Smooth muscle cell (in vitro differentiated cells): ENCODE results near the gene PDE7B. TPM values are rescaled to one million over a fixed set of nuclear protein-coding genes. Genes with fewer than 3 reads are reported as not detected.

Experiments
- DNase-seq: peaks from one replicate; lab custom pipeline; 2025; ENCODE audit not compliant: unreplicated experiment; lab: John Stamatoyannopoulos, UW
- H2AFZ ChIP-seq: fragments of 200-600 bp; sonication (generic); 2 replicates; pipeline ENCODE4 v1.6.0; 2016; ENCODE audit warnings: antibody characterized with exemption, low read depth, mild to moderate bottlenecking
- H3F3A ChIP-seq: fragments of 200-600 bp; sonication (generic); 2 replicates; pipeline ENCODE4 v1.6.0; 2017; ENCODE audit warnings: antibody characterized with exemption, low read depth
- H3K27ac ChIP-seq: fragments of 200-600 bp; sonication (generic); 2 replicates; pipeline ENCODE4 v1.5.1; 2016; ENCODE audit warnings: low read depth, mild to moderate bottlenecking
- H3K27me3 ChIP-seq: fragments of 200-600 bp; sonication (generic); 2 replicates; pipeline ENCODE4 v1.6.1; 2016; ENCODE audit warnings: low read depth, mild to moderate bottlenecking
- H3K36me3 ChIP-seq: fragments of 200-600 bp; sonication (generic); 2 replicates; pipeline ENCODE4 v1.5.1; 2016; ENCODE audit warnings: low read depth
- H3K4me1 ChIP-seq: fragments of 200-600 bp; sonication (generic); 2 replicates; pipeline ENCODE4 v1.5.1; 2016; ENCODE audit warnings: low read depth
- H3K4me2 ChIP-seq: fragments of 200-600 bp; sonication (generic); 2 replicates; pipeline ENCODE4 v1.6.0; 2016; ENCODE audit warnings: mild to moderate bottlenecking
- H3K4me3 ChIP-seq: fragments of 200-600 bp; sonication (generic); 2 replicates; pipeline ENCODE4 v1.5.1; 2016; ENCODE audit warnings: mild to moderate bottlenecking
- H3K79me2 ChIP-seq: fragments of 200-600 bp; sonication (generic); 2 replicates; pipeline ENCODE4 v1.6.0; 2016; ENCODE audit warnings: low read depth, mild to moderate bottlenecking
- H3K9ac ChIP-seq: fragments of 200-600 bp; sonication (generic); 2 replicates; pipeline ENCODE4 v1.6.0; 2016; ENCODE audit warnings: low read depth
- H3K9me3 ChIP-seq: fragments of 200-600 bp; sonication (generic); replicated peaks from 2 replicates; pipeline ENCODE4 v1.5.1; 2016; ENCODE audit warnings: low read depth
- H4K20me1 ChIP-seq: fragments of 200-600 bp; sonication (generic); 2 replicates; pipeline ENCODE4 v1.6.0; 2016; ENCODE audit warnings: low read depth
- WGBS: methylation state at CpG from one replicate; pipeline ENCODE4 v1.1.7; 2016; ENCODE audit warnings: low lambda C conversion rate; 5-methylcytosine and 5-hydroxymethylcytosine counted together
- polyA plus RNA-seq: library from polyadenylated mRNA; unstranded; fragments of >200 nt; fragmentation: Nextera tagmentation; extraction: Ambion mirVana; gene quantifications from 2 replicates; pipeline ENCODE4 v1.2.1, GENCODE V29; 2016
- total RNA-seq: library from RNA; depleted of rRNA; stranded (reverse); fragments of >200 nt; gene quantifications from 2 replicates; pipeline ENCODE4 v1.2.3, GENCODE V29; 2014
- TF ChIP-seq, protein P1 (sequence below): fragments of 200-600 bp; sonication (generic); IDR thresholded peaks from 2 replicates; pipeline ENCODE4 v1.5.1; 2017; ENCODE audit warnings: borderline replicate concordance, mild to moderate bottlenecking, antibody characterized with exemption; ENCODE audit not compliant: insufficient read depth, poor library complexity, severe bottlenecking

PDE7B gene
- total and polyA plus RNA-seq, 2 experiments from 2014 or later, result 23.5 to 36.9 TPM

DNA sequence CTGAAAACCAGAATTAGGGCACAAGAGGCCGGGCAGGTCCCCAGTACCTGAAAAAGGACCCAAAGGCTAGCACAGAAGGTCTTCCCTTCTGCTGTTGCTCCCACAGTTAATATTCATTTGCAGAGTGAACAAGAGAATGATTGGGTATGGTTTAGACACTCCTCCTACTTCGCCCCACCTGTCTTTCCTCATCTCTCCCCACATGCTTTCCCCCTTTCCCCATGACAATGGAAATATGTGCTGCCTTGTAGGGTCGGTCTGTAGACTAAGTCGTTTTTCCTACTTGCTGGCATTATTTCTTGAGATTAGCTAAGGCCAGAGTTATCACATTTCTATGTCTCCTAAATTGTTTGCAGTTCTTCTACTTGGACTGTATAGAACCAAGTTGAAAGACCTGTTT is 181.9 kb downstream of the PDE7B start:
- peaks cover 6% of the 10 kb centered on the region for H3F3A ChIP-seq
- no peaks in the 10 kb centered on the region for H3K9me3 ChIP-seq
- no peak overlapping the region for H3K4me3 ChIP-seq
- H3K79me2 ChIP-seq, result peaks cover 6% of the 10 kb centered on the region
- H3K36me3 ChIP-seq, result no peaks in the 10 kb centered on the region
- H3K4me1 ChIP-seq, result no peaks in the 10 kb centered on the region
- no peak overlapping the region for H3K4me2 ChIP-seq
- DNase-seq, result no peak
- H3K27me3 ChIP-seq, result no peaks in the 10 kb centered on the region
- WGBS, result 82% methylated on average over 4 of the region's 4 CpGs
- no peaks in the 10 kb centered on the region for H4K20me1 ChIP-seq
- H3K27ac ChIP-seq, result peak overlapping the region; percentile 57
- no peak overlapping the region for H3K9ac ChIP-seq
- no peak overlapping the region for H2AFZ ChIP-seq
- TF ChIP-seq, protein P1, sequence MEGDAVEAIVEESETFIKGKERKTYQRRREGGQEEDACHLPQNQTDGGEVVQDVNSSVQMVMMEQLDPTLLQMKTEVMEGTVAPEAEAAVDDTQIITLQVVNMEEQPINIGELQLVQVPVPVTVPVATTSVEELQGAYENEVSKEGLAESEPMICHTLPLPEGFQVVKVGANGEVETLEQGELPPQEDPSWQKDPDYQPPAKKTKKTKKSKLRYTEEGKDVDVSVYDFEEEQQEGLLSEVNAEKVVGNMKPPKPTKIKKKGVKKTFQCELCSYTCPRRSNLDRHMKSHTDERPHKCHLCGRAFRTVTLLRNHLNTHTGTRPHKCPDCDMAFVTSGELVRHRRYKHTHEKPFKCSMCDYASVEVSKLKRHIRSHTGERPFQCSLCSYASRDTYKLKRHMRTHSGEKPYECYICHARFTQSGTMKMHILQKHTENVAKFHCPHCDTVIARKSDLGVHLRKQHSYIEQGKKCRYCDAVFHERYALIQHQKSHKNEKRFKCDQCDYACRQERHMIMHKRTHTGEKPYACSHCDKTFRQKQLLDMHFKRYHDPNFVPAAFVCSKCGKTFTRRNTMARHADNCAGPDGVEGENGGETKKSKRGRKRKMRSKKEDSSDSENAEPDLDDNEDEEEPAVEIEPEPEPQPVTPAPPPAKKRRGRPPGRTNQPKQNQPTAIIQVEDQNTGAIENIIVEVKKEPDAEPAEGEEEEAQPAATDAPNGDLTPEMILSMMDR, result no peak

DNA sequence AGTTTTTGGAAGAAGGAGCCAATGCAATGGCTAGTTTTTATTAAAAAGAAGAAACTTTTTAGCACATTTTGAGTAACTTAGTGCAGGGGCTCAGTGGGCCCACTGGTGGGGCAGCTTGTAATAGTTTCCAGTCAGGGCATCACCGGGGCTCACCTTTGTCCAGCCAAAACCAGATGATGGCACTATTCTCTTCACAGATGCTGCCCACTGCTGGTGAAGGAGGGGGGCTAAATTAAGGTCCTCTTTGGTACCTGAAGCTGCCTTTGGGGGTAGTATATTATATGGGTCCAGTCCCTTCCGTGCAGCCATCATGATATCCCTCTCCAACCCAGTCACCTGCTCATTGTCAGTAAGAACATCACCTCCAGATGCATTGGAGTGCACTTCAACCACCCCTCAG is 182.9 kb downstream of the PDE7B start:
- Histone ChIP-seq H3K9ac (no peak overlapping the region), H3K36me3 (no peaks in the 10 kb centered on the region), H3K79me2 (peaks cover 17% of the 10 kb centered on the region), H3K27me3 (no peaks in the 10 kb centered on the region), H2AFZ (no peak overlapping the region), H3K4me2 (no peak overlapping the region), H3K4me3 (no peak overlapping the region), H3F3A (peaks cover 6% of the 10 kb centered on the region), H3K9me3 (no peaks in the 10 kb centered on the region), H3K27ac (no peak overlapping the region), H3K4me1 (no peaks in the 10 kb centered on the region), H4K20me1 (no peaks in the 10 kb centered on the region)
- no peak for DNase-seq
- WGBS, result 79% methylated on average over 2 of the region's 2 CpGs
- TF ChIP-seq, protein P1, result no peak

DNA sequence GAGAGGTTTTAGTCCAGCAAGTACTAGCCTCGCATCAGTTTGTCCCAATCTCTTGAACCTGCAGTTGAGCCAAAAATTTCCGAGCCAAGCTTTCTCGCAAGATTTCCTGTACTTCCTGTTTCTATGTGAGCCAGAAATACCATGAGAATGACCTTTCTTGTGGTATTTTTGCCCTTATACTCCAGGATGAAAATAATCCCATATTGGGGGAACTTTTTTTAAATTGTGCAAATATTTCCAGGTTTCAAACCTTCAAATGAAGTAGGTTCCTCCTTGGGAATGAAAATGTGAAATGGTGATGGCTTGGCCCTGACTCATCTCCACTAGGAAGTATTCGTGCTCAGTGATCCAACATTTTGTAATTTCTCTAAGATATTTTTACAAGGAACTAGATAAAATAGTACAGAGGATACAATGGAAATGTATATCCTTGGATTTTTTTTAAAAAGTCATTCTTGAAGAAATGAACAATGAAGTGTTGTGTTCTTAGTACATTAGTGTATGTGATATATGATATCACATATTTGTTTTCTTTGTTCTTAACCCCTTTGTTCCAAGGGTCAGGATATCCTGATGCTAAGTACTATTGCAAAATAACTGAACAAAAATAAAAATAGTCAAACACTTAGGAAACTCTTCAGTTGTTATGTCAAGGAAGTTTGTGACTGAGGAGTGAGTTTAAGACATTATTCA is 184.0 kb downstream of the PDE7B start:
- H3K27me3 ChIP-seq, result no peaks in the 10 kb centered on the region
- peaks cover 28% of the 10 kb centered on the region for H3K79me2 ChIP-seq
- H3K27ac ChIP-seq, result peak overlapping the region; percentile 84
- no peaks in the 10 kb centered on the region for H4K20me1 ChIP-seq
- no peaks in the 10 kb centered on the region for H3K9me3 ChIP-seq
- peak overlapping the region; percentile 90 for H3K4me2 ChIP-seq
- no peak overlapping the region for H3K9ac ChIP-seq
- DNase-seq, result no peak
- TF ChIP-seq, protein P1, result no peak
- no peak overlapping the region for H2AFZ ChIP-seq
- H3K36me3 ChIP-seq, result no peaks in the 10 kb centered on the region
- 71% methylated on average over 4 of the region's 4 CpGs for WGBS
- no peak overlapping the region for H3K4me3 ChIP-seq
- peaks cover 6% of the 10 kb centered on the region for H3F3A ChIP-seq
- no peaks in the 10 kb centered on the region for H3K4me1 ChIP-seq

DNA sequence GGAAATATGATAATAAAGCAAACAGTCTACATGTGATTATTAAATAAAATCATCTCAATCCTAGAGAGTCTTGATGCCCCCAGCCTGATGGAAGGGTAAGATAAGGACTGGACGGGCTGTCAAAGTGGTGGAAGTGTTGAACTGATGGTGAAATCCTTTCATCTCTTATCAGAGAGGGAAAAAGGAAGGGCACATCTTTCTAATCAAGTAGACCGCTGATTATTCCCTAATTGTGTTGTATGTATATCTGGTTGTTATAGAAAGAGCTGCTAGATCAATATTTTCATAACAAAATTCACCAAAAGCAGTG is 184.5 kb downstream of the PDE7B start:
- no peak overlapping the region for H2AFZ ChIP-seq
- H3K36me3 ChIP-seq, result no peaks in the 10 kb centered on the region
- no peak overlapping the region for H3K4me3 ChIP-seq
- H3K9ac ChIP-seq, result no peak overlapping the region
- no peak for DNase-seq
- peaks cover 33% of the 10 kb centered on the region for H3K79me2 ChIP-seq
- no peaks in the 10 kb centered on the region for H3K27me3 ChIP-seq
- H3K9me3 ChIP-seq, result no peaks in the 10 kb centered on the region
- WGBS, result 82% methylated on average over 2 of the region's 2 CpGs
- peaks cover 6% of the 10 kb centered on the region for H3F3A ChIP-seq
- H4K20me1 ChIP-seq, result no peaks in the 10 kb centered on the region
- peak overlapping the region; percentile 90 for H3K4me2 ChIP-seq
- H3K4me1 ChIP-seq, result no peaks in the 10 kb centered on the region
- TF ChIP-seq, protein P1, result no peak
- peak overlapping the region; percentile 84 for H3K27ac ChIP-seq
